ENCODE data around the gene KCNJ6. TPM values are rescaled to one million over a fixed set of nuclear protein-coding genes. Genes with fewer than 3 reads are reported as not detected.

The KCNJ6 gene
- total and polyA plus RNA-seq, 7 experiments from 2014 or later: 0.01 TPM; not detected in 6

DNA sequence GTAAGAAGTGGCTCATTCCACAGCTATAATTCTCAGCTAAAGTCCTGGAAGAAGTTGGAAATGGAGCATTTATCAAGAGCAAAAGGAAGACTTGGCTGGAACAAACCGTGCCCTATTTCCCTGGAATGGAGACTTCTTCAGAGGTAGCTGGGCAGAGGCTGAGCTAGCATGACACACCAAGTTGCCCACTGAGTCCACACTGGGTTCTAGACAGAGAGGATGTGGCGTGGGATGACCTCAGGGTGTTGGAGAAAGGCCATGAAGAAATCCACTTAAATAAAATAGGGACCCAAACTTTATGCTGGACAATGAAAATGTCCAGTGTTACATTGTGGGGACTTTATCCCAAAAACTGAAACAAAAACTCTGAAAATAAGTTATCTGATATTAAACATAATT lies 116.2 kb downstream of the KCNJ6 start:
- peaks cover 0 to 2% (median 0%) of the 10 kb centered on the region in 7 donors for H3K4me1 Mint-ChIP-seq
- Histone ChIP-seq H3K4me3 (ENCODE audit: low read length) (no peak overlapping the region), H3K4me1 (ENCODE audit: control insufficient read depth in 2 of 2, insufficient read depth in 2 of 2, low read length in 2 of 2) (no peaks in the 10 kb centered on the region), H3K9me3 (ENCODE audit: control insufficient read depth in 2 of 3, low read length in 3 of 3) (no peaks in the 10 kb centered on the region), H3K27me3 (ENCODE audit: control insufficient read depth in 2 of 2, insufficient read depth in 2 of 2, low read length in 2 of 2) (no peaks in the 10 kb centered on the region), H3K36me3 (ENCODE audit: control insufficient read depth in 2 of 3, insufficient read depth in 3 of 3, low read length in 3 of 3) (no peaks in the 10 kb centered on the region), H3K27ac (ENCODE audit: low read depth, low read length) (no peak overlapping the region)
- H3K9me3 Mint-ChIP-seq: peaks cover 0 to 18% (median 2%) of the 10 kb centered on the region in 11 donors
- ChIA-PET POLR2A (no interaction called here), CTCF (no interaction called here)
- intact Hi-C loops (cut with micrococcal nuclease): no loop called here
- H3K27me3 Mint-ChIP-seq: peaks cover 6 to 36% (median 16%) of the 10 kb centered on the region in 5 donors
- no peak overlapping the region for H3K4me3 Mint-ChIP-seq
- H3K36me3 Mint-ChIP-seq: peaks cover 0 to 3% (median 0%) of the 10 kb centered on the region in 5 donors
- ATAC-seq: no peak
- H3K27ac Mint-ChIP-seq: no peak overlapping the region
- no peak for DNase-seq

DNA sequence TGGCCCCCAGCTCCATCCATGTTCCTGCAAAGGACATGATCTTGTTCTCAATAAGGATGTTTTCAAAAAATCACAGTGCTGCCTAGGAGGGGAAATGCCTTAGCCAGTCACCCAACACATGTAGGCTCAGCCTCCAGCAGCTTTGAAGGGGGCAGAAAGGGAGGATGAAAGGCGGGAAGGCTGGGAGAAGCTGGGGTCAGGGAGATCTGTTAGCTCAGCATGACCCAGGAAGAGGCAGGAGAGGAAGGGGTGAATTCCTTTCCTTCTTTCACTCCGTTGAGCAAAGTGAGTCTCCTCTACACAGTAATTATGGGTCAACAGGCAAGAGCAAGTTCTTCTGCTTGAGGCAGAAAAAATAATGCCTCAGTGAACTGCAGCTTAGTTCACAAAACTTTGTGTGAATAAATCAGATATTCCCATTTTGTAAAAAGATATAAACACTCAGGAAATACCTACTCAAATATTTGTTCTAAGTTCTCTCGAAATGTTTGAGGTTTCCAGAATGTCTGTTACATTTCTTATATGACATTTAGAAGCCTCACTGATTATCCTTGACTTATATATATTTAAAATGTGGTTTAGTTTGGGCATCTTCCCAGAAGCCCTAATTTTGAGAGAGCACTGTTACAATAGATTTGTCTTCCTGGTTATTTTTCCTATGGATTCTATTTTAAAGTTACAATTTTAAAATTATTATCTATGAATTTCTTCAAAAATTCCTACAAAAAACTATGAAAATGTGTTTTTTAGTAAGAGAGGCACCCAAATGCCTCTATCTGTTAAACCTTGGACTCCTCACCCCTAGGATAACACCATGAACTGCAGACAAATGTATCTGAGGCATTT lies 116.8 kb downstream of the KCNJ6 start:
- H3K9me3 ChIP-seq (ENCODE audit: control insufficient read depth in 2 of 3, low read length in 3 of 3): no peaks in the 10 kb centered on the region
- H3K27me3 ChIP-seq (ENCODE audit: control insufficient read depth in 2 of 2, insufficient read depth in 2 of 2, low read length in 2 of 2): no peaks in the 10 kb centered on the region
- H3K27me3 Mint-ChIP-seq: peaks cover 5 to 31% (median 11%) of the 10 kb centered on the region in 5 donors
- H3K27ac ChIP-seq (ENCODE audit: low read depth, low read length): no peak overlapping the region
- H3K27ac Mint-ChIP-seq: no peak overlapping the region
- H3K36me3 ChIP-seq (ENCODE audit: control insufficient read depth in 2 of 3, insufficient read depth in 3 of 3, low read length in 3 of 3): no peaks in the 10 kb centered on the region
- no peaks in the 10 kb centered on the region for H3K4me1 ChIP-seq (ENCODE audit: control insufficient read depth in 2 of 2, insufficient read depth in 2 of 2, low read length in 2 of 2)
- DNase-seq (no peak), ATAC-seq (no peak)
- CTCF ChIA-PET: no interaction called here
- peaks cover 0 to 2% (median 0%) of the 10 kb centered on the region in 7 donors for H3K4me1 Mint-ChIP-seq
- POLR2A ChIA-PET: no interaction called here
- H3K4me3 ChIP-seq (ENCODE audit: low read length): no peak overlapping the region
- intact Hi-C loops (cut with micrococcal nuclease): no loop called here
- H3K36me3 Mint-ChIP-seq: peaks cover 0 to 3% (median 0%) of the 10 kb centered on the region in 5 donors
- H3K4me3 Mint-ChIP-seq: no peak overlapping the region
- H3K9me3 Mint-ChIP-seq: peaks cover 0 to 13% (median under 1%) of the 10 kb centered on the region in 11 donors

DNA sequence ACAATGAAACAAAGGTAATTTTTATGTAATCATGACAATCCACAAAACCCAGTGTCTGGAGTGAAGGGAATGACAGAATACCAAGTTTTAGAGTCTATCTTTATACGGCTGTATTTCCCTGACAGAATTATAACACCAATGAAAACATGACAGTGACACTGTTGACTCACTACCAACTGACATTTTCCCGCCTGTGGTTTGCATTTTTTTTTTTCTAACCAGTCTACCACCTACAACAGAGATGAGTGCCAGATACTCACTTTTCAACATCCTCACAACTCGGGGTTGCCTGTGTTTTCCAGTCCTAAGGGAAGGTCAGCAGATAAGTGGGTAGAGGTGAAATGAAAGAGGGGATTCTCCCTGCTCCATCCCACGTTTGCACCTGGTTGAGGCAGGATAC lies 118.9 kb downstream of the KCNJ6 start:
- Mint-ChIP-seq H3K27me3 (peaks cover 3 to 22% (median 6%) of the 10 kb centered on the region in 5 donors), H3K4me1 (peaks cover 0 to 5% (median 0%) of the 10 kb centered on the region in 7 donors), H3K36me3 (no peaks in the 10 kb centered on the region), H3K4me3 (no peak overlapping the region), H3K27ac (no peak overlapping the region), H3K9me3 (peaks cover 0 to 2% (median 0%) of the 10 kb centered on the region in 11 donors)
- CTCF ChIA-PET: no interaction called here
- Histone ChIP-seq H3K27me3 (ENCODE audit: control insufficient read depth in 2 of 2, insufficient read depth in 2 of 2, low read length in 2 of 2) (no peaks in the 10 kb centered on the region), H3K4me1 (ENCODE audit: control insufficient read depth in 2 of 2, insufficient read depth in 2 of 2, low read length in 2 of 2) (no peaks in the 10 kb centered on the region), H3K36me3 (ENCODE audit: control insufficient read depth in 2 of 3, insufficient read depth in 3 of 3, low read length in 3 of 3) (no peaks in the 10 kb centered on the region), H3K9me3 (ENCODE audit: control insufficient read depth in 2 of 3, low read length in 3 of 3) (no peaks in the 10 kb centered on the region), H3K4me3 (ENCODE audit: low read length) (no peak overlapping the region), H3K27ac (ENCODE audit: low read depth, low read length) (no peak overlapping the region)
- POLR2A ChIA-PET: no interaction called here
- intact Hi-C loops (cut with micrococcal nuclease): no loop called here
- DNase-seq: no peak
- no peak for ATAC-seq

DNA sequence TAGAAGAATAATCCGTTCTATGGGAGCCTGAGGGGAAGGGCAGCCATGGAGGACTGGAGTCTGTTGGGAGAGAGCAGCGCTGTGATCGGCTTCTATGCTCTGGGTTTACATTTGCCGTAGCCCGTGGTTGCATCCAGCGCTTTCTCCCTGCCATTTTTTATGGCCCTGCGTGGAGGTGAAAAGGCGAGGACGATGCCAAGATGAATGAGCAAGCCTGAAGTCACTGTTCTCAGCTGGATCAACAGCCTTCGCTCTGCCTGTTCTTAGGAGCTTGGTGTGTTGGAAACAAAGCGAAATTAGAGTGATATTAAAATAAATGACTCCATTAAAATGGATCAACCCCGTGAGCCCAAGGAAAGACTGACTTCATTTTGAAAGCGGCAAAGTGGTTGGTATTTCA lies 120.2 kb downstream of the KCNJ6 start:
- ChIA-PET CTCF (no interaction called here), POLR2A (no interaction called here)
- Mint-ChIP-seq H3K4me3 (no peak overlapping the region), H3K27ac (no peak overlapping the region), H3K4me1 (peaks cover 0 to 5% (median 0%) of the 10 kb centered on the region in 7 donors), H3K27me3 (peaks cover 0 to 18% (median 4%) of the 10 kb centered on the region in 5 donors), H3K9me3 (no peaks in the 10 kb centered on the region), H3K36me3 (no peaks in the 10 kb centered on the region)
- Histone ChIP-seq H3K4me3 (ENCODE audit: low read length) (no peak overlapping the region), H3K27ac (ENCODE audit: low read depth, low read length) (no peak overlapping the region), H3K9me3 (ENCODE audit: control insufficient read depth in 2 of 3, low read length in 3 of 3) (no peaks in the 10 kb centered on the region), H3K36me3 (ENCODE audit: control insufficient read depth in 2 of 3, insufficient read depth in 3 of 3, low read length in 3 of 3) (no peaks in the 10 kb centered on the region), H3K27me3 (ENCODE audit: control insufficient read depth in 2 of 2, insufficient read depth in 2 of 2, low read length in 2 of 2) (no peaks in the 10 kb centered on the region), H3K4me1 (ENCODE audit: control insufficient read depth in 2 of 2, insufficient read depth in 2 of 2, low read length in 2 of 2) (no peaks in the 10 kb centered on the region)
- ATAC-seq: no peak
- intact Hi-C loops (cut with micrococcal nuclease): no loop called here
- no peak for DNase-seq

DNA sequence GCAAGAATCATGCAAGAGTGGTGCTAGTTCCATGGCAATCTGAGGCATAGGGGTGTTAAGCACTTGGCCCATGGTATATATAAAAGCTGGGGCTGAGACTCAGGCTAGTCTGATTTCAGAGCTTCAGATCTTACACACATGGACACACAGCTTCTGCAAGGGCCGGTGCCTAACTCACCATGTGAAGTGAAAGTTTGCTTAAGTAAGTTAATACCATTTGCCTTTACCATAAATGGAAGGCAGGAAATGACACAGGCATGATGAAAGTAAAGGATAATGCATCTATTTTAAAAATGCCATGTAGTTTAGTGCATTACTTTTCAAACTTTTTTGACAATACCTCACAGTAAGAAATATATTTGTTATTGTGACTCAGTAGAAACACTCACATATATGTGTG lies 122.6 kb downstream of the KCNJ6 start:
- Histone ChIP-seq H3K9me3 (ENCODE audit: control insufficient read depth in 2 of 3, low read length in 3 of 3) (no peaks in the 10 kb centered on the region), H3K4me3 (ENCODE audit: low read length) (no peak overlapping the region)

DNA sequence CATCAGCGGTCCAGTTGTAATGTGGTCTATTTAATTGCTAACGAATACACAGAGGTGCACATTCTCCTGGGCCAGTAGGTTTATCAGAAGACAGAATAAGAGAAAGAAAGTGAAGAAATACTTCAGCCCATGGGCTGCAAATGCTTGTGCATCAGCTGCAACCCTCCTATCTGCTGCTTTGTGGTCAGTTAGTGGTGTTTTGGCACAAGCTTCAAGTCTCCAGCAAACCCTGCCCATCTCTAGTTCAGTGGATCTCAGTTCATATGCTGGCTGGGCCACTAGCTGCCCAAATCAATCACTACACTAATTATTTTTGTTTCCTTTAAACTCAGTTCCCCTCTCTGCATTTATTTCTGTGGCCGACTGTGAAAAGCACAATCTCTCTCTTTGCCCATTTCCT lies 124.2 kb downstream of the KCNJ6 start:
- peaks cover 0 to 3% (median 0%) of the 10 kb centered on the region in 7 donors for H3K4me1 Mint-ChIP-seq
- ChIA-PET POLR2A (no interaction called here), CTCF (no interaction called here)
- H3K9me3 ChIP-seq (ENCODE audit: control insufficient read depth in 2 of 3, low read length in 3 of 3): no peaks in the 10 kb centered on the region
- no peak for DNase-seq
- H3K9me3 Mint-ChIP-seq: peaks cover 0 to 4% (median 0%) of the 10 kb centered on the region in 11 donors
- no peaks in the 10 kb centered on the region for H3K36me3 Mint-ChIP-seq
- no peak overlapping the region for H3K4me3 ChIP-seq (ENCODE audit: low read length)
- no peaks in the 10 kb centered on the region for H3K27me3 ChIP-seq (ENCODE audit: control insufficient read depth in 2 of 2, insufficient read depth in 2 of 2, low read length in 2 of 2)
- peaks cover 0 to 6% (median 2%) of the 10 kb centered on the region in 5 donors for H3K27me3 Mint-ChIP-seq
- no peak overlapping the region for H3K4me3 Mint-ChIP-seq
- no peak overlapping the region for H3K27ac Mint-ChIP-seq
- intact Hi-C loops (cut with micrococcal nuclease): no loop called here
- no peaks in the 10 kb centered on the region for H3K4me1 ChIP-seq (ENCODE audit: control insufficient read depth in 2 of 2, insufficient read depth in 2 of 2, low read length in 2 of 2)
- no peak overlapping the region for H3K27ac ChIP-seq (ENCODE audit: low read depth, low read length)
- no peak for ATAC-seq
- no peaks in the 10 kb centered on the region for H3K36me3 ChIP-seq (ENCODE audit: control insufficient read depth in 2 of 3, insufficient read depth in 3 of 3, low read length in 3 of 3)

More for the DNA sequence above, 122.6 kb downstream of the KCNJ6 start:
- Mint-ChIP-seq H3K27me3 (peaks cover 0 to 6% (median 0%) of the 10 kb centered on the region in 5 donors), H3K4me1 (peaks cover 0 to 3% (median 0%) of the 10 kb centered on the region in 7 donors), H3K27ac (no peak overlapping the region), H3K36me3 (no peaks in the 10 kb centered on the region), H3K9me3 (no peaks in the 10 kb centered on the region), H3K4me3 (no peak overlapping the region)
- Histone ChIP-seq H3K36me3 (ENCODE audit: control insufficient read depth in 2 of 3, insufficient read depth in 3 of 3, low read length in 3 of 3) (no peaks in the 10 kb centered on the region), H3K27ac (ENCODE audit: low read depth, low read length) (no peak overlapping the region), H3K4me1 (ENCODE audit: control insufficient read depth in 2 of 2, insufficient read depth in 2 of 2, low read length in 2 of 2) (no peaks in the 10 kb centered on the region), H3K27me3 (ENCODE audit: control insufficient read depth in 2 of 2, insufficient read depth in 2 of 2, low read length in 2 of 2) (no peaks in the 10 kb centered on the region)
- no peak for DNase-seq
- POLR2A ChIA-PET: no interaction called here
- ATAC-seq: no peak
- intact Hi-C loops (cut with micrococcal nuclease): no loop called here
- CTCF ChIA-PET: no interaction called here

DNA sequence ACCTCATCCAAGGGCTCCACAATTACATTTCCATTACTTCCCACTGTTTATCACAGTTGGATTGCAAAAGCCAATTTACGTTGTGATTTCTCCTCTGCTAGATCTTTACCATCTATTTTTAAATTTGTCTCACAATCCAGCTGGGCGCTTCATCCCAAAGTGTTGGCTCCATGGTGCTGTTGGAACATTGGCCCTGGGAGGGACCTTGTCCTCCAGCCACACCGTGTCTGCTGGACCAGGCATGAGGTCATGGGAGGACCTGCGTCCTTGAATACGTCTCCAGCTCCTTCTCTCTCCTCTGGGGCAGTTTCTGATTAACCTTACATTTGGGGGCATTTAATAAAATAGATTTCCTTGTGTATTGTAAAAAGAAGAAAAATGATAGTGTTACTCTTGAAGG lies 125.4 kb downstream of the KCNJ6 start:
- H3K4me3 ChIP-seq (ENCODE audit: low read length): no peak overlapping the region
- POLR2A ChIA-PET: no interaction called here
- Mint-ChIP-seq H3K27ac (no peak overlapping the region), H3K4me1 (peaks cover 0 to 3% (median 0%) of the 10 kb centered on the region in 7 donors), H3K27me3 (peaks cover 0 to 6% (median 4%) of the 10 kb centered on the region in 5 donors), H3K4me3 (no peak overlapping the region), H3K36me3 (no peaks in the 10 kb centered on the region), H3K9me3 (peaks cover 0 to 4% (median 0%) of the 10 kb centered on the region in 11 donors)
- H3K36me3 ChIP-seq (ENCODE audit: control insufficient read depth in 2 of 3, insufficient read depth in 3 of 3, low read length in 3 of 3): no peaks in the 10 kb centered on the region
- H3K27ac ChIP-seq (ENCODE audit: low read depth, low read length): no peak overlapping the region
- no peaks in the 10 kb centered on the region for H3K9me3 ChIP-seq (ENCODE audit: control insufficient read depth in 2 of 3, low read length in 3 of 3)
- no peaks in the 10 kb centered on the region for H3K4me1 ChIP-seq (ENCODE audit: control insufficient read depth in 2 of 2, insufficient read depth in 2 of 2, low read length in 2 of 2)
- no peaks in the 10 kb centered on the region for H3K27me3 ChIP-seq (ENCODE audit: control insufficient read depth in 2 of 2, insufficient read depth in 2 of 2, low read length in 2 of 2)
- no peak for ATAC-seq
- CTCF ChIA-PET: no interaction called here
- no peak for DNase-seq
- intact Hi-C loops (cut with micrococcal nuclease): no loop called here
